ENCODE data around the gene LRIG3. TPM values are rescaled to one million over a fixed set of nuclear protein-coding genes. Genes with fewer than 3 reads are reported as not detected.

LRIG3 gene
- total and polyA plus RNA-seq, 12 donors, result 1.8 to 8.5 (median 6.4) TPM

- Histone ChIP-seq H3K27me3 (no peaks in the 10 kb centered on the region), H3K4me1 (no peaks in the 10 kb centered on the region), H3K36me3 (no peaks in the 10 kb centered on the region), H3K4me3 (no peak overlapping the region), H3K27ac (no peak overlapping the region), H3K9me3 (no peaks in the 10 kb centered on the region)
- intact Hi-C loops (cut with DNase I), result no loop called here
- WGBS, 2 donors, result 86 to 87% methylated on average over 3 of the region's 3 CpGs
- ATAC-seq, result no peak
- TF ChIP-seq, protein P1, sequence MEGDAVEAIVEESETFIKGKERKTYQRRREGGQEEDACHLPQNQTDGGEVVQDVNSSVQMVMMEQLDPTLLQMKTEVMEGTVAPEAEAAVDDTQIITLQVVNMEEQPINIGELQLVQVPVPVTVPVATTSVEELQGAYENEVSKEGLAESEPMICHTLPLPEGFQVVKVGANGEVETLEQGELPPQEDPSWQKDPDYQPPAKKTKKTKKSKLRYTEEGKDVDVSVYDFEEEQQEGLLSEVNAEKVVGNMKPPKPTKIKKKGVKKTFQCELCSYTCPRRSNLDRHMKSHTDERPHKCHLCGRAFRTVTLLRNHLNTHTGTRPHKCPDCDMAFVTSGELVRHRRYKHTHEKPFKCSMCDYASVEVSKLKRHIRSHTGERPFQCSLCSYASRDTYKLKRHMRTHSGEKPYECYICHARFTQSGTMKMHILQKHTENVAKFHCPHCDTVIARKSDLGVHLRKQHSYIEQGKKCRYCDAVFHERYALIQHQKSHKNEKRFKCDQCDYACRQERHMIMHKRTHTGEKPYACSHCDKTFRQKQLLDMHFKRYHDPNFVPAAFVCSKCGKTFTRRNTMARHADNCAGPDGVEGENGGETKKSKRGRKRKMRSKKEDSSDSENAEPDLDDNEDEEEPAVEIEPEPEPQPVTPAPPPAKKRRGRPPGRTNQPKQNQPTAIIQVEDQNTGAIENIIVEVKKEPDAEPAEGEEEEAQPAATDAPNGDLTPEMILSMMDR (IDR thresholded peaks at IDR 0.05), result no peak
- DNase-seq, result no peak
Observed at GRCh38 chr12:58850826-58851225, 69.5 kb downstream of the LRIG3 start.

DNA sequence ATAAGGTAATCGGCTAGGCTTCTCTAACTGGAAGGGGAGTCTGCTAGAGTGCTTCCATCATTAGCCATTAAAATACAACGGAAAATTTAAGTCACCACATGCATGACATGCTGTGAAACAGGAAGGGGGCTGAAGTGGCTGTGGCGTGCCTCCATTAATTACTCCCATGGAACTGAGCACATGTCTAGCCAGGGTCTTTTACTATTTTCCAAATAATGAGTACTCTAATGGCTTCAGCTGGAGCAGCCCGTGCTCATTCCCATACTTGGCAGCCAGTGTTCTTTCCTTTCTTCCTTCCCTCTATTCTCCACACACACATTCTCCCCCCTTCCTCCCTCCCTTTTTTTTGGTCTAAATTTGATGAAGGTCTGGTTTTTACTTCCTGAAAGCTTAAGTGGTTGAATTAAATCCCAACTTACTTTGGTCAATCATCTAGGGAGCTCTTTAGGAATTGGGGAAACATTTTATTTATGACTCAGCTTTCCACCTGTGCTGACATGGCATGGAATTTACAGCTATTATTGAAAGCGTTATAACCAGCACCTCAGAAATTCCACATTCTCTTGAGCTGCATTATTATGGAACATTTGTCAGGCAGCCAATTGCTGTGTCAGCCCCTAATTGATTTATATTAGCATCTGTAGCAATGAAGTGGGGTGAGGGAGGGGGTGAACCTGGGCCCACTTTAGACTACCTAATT lies 72.3 kb downstream of the LRIG3 start:
- 39 to 43% methylated on average over 5 of the region's 5 CpGs for WGBS, 2 donors
- H3K27me3 ChIP-seq, result no peaks in the 10 kb centered on the region
- TF ChIP-seq, protein P1 (IDR thresholded peaks at IDR 0.05), result no peak
- no peak overlapping the region for H3K4me3 ChIP-seq
- no peaks in the 10 kb centered on the region for H3K9me3 ChIP-seq
- no peaks in the 10 kb centered on the region for H3K4me1 ChIP-seq
- DNase-seq, result no peak
- intact Hi-C loops (cut with DNase I), result no loop called here
- H3K36me3 ChIP-seq, result no peaks in the 10 kb centered on the region
- no peak for ATAC-seq
- H3K27ac ChIP-seq, result no peak overlapping the region

- TF ChIP-seq, protein P1 (IDR thresholded peaks at IDR 0.05), result no peak
- Histone ChIP-seq H3K27ac (no peak overlapping the region), H3K27me3 (no peaks in the 10 kb centered on the region), H3K36me3 (no peaks in the 10 kb centered on the region), H3K9me3 (peaks cover 0 to 13% (median 0%) of the 10 kb centered on the region in 11 donors), H3K4me3 (no peak overlapping the region), H3K4me1 (no peaks in the 10 kb centered on the region)
- ATAC-seq, result no peak
- 91 to 93% methylated on average over 4 of the region's 4 CpGs for WGBS, 2 donors
- intact Hi-C loops (cut with DNase I), result no loop called here
- DNase-seq, result no peak
Observed at GRCh38 chr12:58844161-58844560, 76.1 kb downstream of the LRIG3 start.

- no peaks in the 10 kb centered on the region for H3K36me3 ChIP-seq
Observed at GRCh38 chr12:58841058-58841798, 79.1 kb downstream of the LRIG3 start.

More at GRCh38 chr12:58841058-58841798, 79.1 kb downstream of the LRIG3 start:
- Histone ChIP-seq H3K27me3 (no peaks in the 10 kb centered on the region), H3K9me3 (peaks cover 0 to 24% (median 0%) of the 10 kb centered on the region in 11 donors), H3K27ac (no peak overlapping the region), H3K4me3 (no peak overlapping the region), H3K4me1 (no peaks in the 10 kb centered on the region)
- peak in 1 of 2 donors; percentile 25 for DNase-seq
- TF ChIP-seq, protein P1 (IDR thresholded peaks at IDR 0.05), result no peak
- WGBS, 2 donors, result 67 to 72% methylated on average over 15 of the region's 15 CpGs
- intact Hi-C loops (cut with DNase I), result no loop called here
- ATAC-seq, result peak in 3 of 8 donors; percentile 66 to 75 (median 68)

Data from heart right ventricle (tissue), 16 donors.